ENCODE measurements around the gene CUL3. TPM values are rescaled to one million over a fixed set of nuclear protein-coding genes. Genes with fewer than 3 reads are reported as not detected.
"Not testable (repeated sequence)": the region's sequence is repeated elsewhere in the genome, so short reads cannot be mapped to it uniquely, and the experiment has no call there.

The CUL3 gene
- total RNA-seq, 1 experiment from 2014 or later = 77.2 TPM

- DNase-seq (ENCODE audit: low read depth) = not testable (repeated sequence)
These were observed 2.1 kb downstream of the CUL3 start for GRCh38 chr2:224583033-224583432.

GRCh38 chr2:224580248-224580647 is 4.9 kb downstream of the CUL3 start:
- DNase-seq (ENCODE audit: low read depth) = no peak

GRCh38 chr2:224579411-224579810 is 5.8 kb downstream of the CUL3 start:
- DNase-seq (ENCODE audit: low read depth) = no peak

GRCh38 chr2:224577541-224577940 is 7.6 kb downstream of the CUL3 start:
- no peak for DNase-seq (ENCODE audit: low read depth)

GRCh38 chr2:224576088-224576715 is 9.0 kb downstream of the CUL3 start:
- no peak for DNase-seq (ENCODE audit: low read depth)

- no peak for DNase-seq (ENCODE audit: low read depth)
These were observed 10.6 kb downstream of the CUL3 start for GRCh38 chr2:224574423-224575084.

- DNase-seq (ENCODE audit: low read depth) = no peak
These were observed 11.4 kb downstream of the CUL3 start for GRCh38 chr2:224573724-224574123.

GRCh38 chr2:224572338-224572737 is 12.8 kb downstream of the CUL3 start:
- no peak for DNase-seq (ENCODE audit: low read depth)

- DNase-seq (ENCODE audit: low read depth) = no peak
These were observed 14.7 kb downstream of the CUL3 start for GRCh38 chr2:224570328-224570993.

GRCh38 chr2:224569654-224570053 is 15.5 kb downstream of the CUL3 start:
- no peak for DNase-seq (ENCODE audit: low read depth)

GRCh38 chr2:224565452-224566035 is 19.6 kb downstream of the CUL3 start:
- DNase-seq (ENCODE audit: low read depth) = no peak

- DNase-seq (ENCODE audit: low read depth) = no peak
These were observed 21.6 kb downstream of the CUL3 start for GRCh38 chr2:224563537-224563936.

- DNase-seq (ENCODE audit: low read depth) = no peak
These were observed 22.3 kb downstream of the CUL3 start for GRCh38 chr2:224562831-224563230.

- DNase-seq (ENCODE audit: low read depth) = no peak
These were observed 23.7 kb downstream of the CUL3 start for GRCh38 chr2:224561234-224562005.

- DNase-seq (ENCODE audit: low read depth) = no peak
These were observed 24.6 kb downstream of the CUL3 start for GRCh38 chr2:224560549-224560948.

- no peak for DNase-seq (ENCODE audit: low read depth)
These were observed 27.6 kb downstream of the CUL3 start for GRCh38 chr2:224557610-224558009.

GRCh38 chr2:224556381-224556780 is 28.8 kb downstream of the CUL3 start:
- DNase-seq (ENCODE audit: low read depth) = no peak

- no peak for DNase-seq (ENCODE audit: low read depth)
These were observed 29.3 kb downstream of the CUL3 start for GRCh38 chr2:224555823-224556366.

GRCh38 chr2:224552771-224553170 is 32.4 kb downstream of the CUL3 start:
- DNase-seq (ENCODE audit: low read depth) = no peak

GRCh38 chr2:224551693-224552092 is 33.5 kb downstream of the CUL3 start:
- no peak for DNase-seq (ENCODE audit: low read depth)

- no peak for DNase-seq (ENCODE audit: low read depth)
These were observed 38.2 kb downstream of the CUL3 start for GRCh38 chr2:224546926-224547325.

Measured in HT1080 (cell line).